Endothelial cell of umbilical vein (primary cell): ENCODE measurements around the gene CNTN1.

Experiments used
- CTCF ChIP-seq, 2 donors: IDR thresholded peaks; 1 replicate in 1 of 2; 2 replicates in 1 of 2; pipeline ENCODE4 v1.5.1; 2011; ENCODE audit warnings: low read length in 2 of 2, mild to moderate bottlenecking in 2 of 2, moderate library complexity in 2 of 2, control low read depth in 1 of 2, inconsistent platforms in 1 of 2, low read depth in 1 of 2; ENCODE audit not compliant: insufficient read depth in 1 of 2; ENCODE audit errors: extremely low read depth in 1 of 2
- EZH2 ChIP-seq: IDR thresholded peaks from 2 replicates; pipeline ENCODE4 v1.6.1; 2012; ENCODE audit warnings: borderline replicate concordance, low read depth, mild to moderate bottlenecking, moderate library complexity, low read length, inconsistent platforms; ENCODE audit not compliant: severe bottlenecking
- JUN ChIP-seq: IDR thresholded peaks from 2 replicates; pipeline ENCODE4 v1.6.1; 2011; ENCODE audit warnings: borderline replicate concordance, low read depth; ENCODE audit not compliant: insufficient read length, insufficient read depth
- POLR2A ChIP-seq: IDR thresholded peaks from 2 replicates; pipeline ENCODE4 v1.6.1; 2012; ENCODE audit warnings: low read depth, mild to moderate bottlenecking, control low read depth, low read length
- POLR2AphosphoS5 ChIP-seq: IDR thresholded peaks from 2 replicates; pipeline ENCODE4 v1.6.1; 2012; ENCODE audit warnings: low read depth, mild to moderate bottlenecking, control low read depth, low read length, moderate library complexity; ENCODE audit not compliant: insufficient read depth
- TF ChIP-seq, protein P1 (sequence below): IDR thresholded peaks from 2 replicates; pipeline ENCODE4 v1.6.1; 2011; ENCODE audit not compliant: insufficient read depth, insufficient read length

DNA sequence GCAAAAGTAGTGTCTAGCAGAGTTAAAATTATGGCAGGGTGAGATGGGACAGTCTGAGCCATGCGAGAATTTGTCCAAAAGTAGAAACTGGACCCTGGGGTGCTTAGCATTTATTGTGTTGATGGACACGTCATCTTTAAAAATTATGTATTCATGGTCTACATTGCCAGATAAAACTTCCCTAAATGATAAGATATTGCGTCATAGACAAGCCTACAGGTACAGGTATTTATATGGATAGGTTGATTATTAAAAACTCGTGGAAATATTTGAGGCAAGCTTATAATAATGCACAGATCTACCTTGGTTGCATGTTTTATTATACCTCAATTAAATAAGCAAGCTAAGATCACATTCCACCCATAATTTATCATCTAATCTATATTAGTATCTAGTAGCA is 299.9 kb downstream of the CNTN1 start:
- no peak for TF ChIP-seq CTCF (IDR thresholded peaks at IDR 0.05; ENCODE audit: extremely low read depth in 1 of 2, insufficient read depth in 1 of 2, low read depth in 1 of 2, low read length in 2 of 2)
- no peak for TF ChIP-seq POLR2AphosphoS5
- no peak for TF ChIP-seq EZH2
- TF ChIP-seq POLR2A, result no peak
- TF ChIP-seq, protein P1, sequence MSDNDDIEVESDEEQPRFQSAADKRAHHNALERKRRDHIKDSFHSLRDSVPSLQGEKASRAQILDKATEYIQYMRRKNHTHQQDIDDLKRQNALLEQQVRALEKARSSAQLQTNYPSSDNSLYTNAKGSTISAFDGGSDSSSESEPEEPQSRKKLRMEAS, result no peak
- no peak for TF ChIP-seq JUN
